GM21526 (cell line): Measurements from ENCODE around the gene ARPC1A.
"Not testable (repeated sequence)": the region's sequence is repeated elsewhere in the genome, so short reads cannot be mapped to it uniquely, and the experiment has no call there.

Experiments used
- ATAC-seq: cut with Tn5 transposase; IDR thresholded peaks from one replicate; pipeline ENCODE4 v1.9.1; 2021; ENCODE audit warnings: moderate library complexity; ENCODE audit not compliant: unreplicated experiment, low FRiP score

The ARPC1A gene

GRCh38 chr7:99385564-99385963 lies 59.9 kb downstream of the ARPC1A start:
- ATAC-seq = no peak

DNA sequence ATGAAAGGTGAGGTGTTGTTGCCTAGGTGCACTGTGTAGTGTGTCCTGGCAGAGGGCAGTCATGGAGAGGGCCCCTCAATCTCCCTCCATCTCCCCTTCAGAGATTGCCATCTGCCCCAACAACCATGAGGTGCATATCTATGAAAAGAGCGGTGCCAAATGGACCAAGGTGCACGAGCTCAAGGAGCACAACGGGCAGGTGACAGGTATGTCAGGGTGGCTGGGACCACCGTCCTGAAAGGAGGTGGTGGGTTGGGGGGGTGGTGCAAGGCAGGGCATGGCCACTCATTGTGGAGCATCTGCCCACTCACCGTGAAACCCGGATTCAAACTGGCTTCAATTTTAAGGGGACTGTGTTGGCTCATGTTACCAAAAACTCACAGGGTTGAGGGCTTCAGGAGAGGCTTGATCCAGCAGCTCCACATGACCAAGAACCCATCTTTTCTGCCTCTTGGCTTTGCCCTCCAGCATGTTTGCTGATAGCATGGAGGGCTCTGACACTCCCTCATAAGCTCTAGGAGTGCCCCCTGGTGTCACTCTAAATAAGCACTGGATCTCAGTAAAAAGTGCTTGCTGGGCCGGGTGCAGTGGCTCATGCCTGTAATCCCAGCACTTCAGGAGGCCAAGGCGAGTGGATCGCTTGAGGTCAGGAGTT lies 61.0 kb downstream of the ARPC1A start:
- ATAC-seq = no peak

DNA sequence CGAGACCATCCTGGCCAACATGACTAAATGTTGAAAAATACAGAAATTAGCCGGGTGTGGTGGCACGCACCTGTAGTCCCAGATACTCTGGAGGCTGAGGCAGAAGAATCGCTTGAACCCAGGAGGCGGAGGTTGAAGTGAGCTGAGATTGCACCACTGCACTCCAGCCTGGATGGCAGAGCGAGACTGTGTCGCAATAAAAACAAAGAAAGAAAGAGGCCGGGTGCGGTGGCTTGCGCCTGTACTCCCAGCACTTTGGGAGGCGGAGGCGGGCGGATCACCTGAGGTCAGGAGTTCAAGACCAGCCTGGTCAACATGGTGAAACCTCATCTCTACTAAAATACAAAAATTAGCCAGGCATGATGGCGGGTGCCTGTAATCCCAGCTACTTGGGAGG lies 61.5 kb downstream of the ARPC1A start:
- ATAC-seq = not testable (repeated sequence)

DNA sequence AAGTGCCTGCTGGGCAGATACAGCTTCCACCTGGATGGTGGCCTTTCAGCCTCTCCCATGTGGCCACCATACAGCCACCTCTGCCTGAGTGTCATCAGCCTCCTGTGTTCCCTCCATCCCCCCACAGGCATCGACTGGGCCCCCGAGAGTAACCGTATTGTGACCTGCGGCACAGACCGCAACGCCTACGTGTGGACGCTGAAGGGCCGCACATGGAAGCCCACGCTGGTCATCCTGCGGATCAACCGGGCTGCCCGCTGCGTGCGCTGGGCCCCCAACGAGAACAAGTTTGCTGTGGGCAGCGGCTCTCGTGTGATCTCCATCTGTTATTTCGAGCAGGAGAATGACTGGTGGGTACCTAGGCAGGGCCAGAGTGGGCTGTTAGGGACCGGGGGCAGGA lies 62.2 kb downstream of the ARPC1A start:
- no peak for ATAC-seq

- ATAC-seq = no peak
Observed at GRCh38 chr7:99389772-99390171, 64.1 kb downstream of the ARPC1A start.

GRCh38 chr7:99390941-99391602 lies 65.4 kb downstream of the ARPC1A start:
- no peak for ATAC-seq

GRCh38 chr7:99392046-99392445 lies 66.3 kb downstream of the ARPC1A start:
- no peak for ATAC-seq

- no peak for ATAC-seq
Observed at GRCh38 chr7:99392659-99393354, 67.1 kb downstream of the ARPC1A start.

- ATAC-seq = no peak
Observed at GRCh38 chr7:99393355-99394187, 67.9 kb downstream of the ARPC1A start.

- ATAC-seq = no peak
Observed at GRCh38 chr7:99394188-99394502, 68.4 kb downstream of the ARPC1A start.

GRCh38 chr7:99395616-99396327 lies 70.1 kb downstream of the ARPC1A start:
- no peak for ATAC-seq

DNA sequence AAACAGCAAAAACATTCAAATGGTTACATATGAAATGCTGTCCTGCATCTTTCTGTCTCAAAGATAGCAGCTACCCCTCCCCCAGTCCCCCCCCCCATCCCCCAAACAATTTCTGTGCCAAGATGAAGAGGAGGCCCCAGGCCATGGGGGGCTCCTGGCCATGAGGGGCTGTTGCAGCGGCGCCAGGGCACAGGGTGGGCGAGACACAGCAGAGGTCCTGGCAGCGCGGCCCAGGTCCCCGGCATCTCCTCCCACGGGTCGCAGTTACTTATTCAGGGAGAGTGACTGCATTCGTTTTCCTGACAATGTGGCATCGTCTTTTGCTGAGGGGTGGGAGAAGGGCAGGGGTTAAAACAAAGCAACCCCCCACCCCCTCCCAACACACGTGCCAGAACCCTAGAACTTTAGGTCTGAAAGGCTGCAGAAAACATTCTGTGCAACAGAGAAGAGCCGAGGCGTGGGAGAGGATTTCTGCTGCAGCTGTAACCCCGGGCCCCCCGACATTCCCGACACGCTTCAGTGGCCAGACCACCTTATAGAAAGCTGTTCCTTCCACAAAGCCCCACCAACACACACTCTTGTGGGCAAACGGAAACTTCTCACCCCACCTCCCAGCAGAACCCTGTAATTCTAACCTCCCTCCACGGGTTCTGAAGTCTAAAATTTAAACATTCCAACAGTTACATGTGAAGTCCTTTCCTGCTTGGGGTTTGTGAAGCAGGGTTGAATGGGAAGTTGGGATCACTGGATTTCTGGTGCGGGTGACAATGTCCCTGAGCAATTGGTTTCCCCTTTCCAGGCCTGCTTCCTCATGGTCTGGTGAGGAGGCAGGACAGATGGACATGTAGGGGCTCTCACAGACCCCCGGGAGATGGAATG lies 71.0 kb downstream of the ARPC1A start:
- ATAC-seq = no peak

DNA sequence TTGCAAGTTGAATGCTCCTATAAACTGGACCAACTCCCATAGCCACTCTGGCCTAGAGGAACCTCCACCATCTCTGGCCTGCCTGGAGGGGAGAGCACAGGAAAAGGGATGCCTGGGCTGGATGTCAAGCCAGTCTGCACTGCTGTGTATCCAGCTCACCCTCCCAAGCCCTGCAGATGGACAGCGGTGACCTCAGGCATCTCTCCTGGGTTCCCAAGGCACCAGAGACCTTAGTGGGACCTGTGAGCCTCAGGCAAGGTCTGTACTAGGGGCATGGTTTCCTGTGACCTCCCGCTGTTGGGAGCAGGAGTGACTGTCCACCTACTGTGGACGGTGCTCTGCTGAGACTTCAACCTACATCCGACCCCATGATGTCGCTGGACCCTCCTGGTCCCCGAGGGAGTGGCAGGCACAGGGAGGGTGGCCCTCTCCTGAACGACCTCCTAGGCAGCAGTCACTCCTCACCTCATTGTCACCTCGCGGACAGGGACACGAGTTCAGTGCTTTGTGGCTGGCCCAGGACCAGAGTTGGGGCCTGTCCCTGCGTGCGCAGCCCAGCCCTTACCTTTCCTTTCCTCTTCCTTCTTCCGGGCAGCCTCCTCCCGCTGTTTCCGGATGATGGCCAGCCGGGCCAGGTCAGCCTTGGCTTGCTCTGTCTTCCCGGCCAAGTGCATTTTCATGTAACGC lies 71.7 kb downstream of the ARPC1A start:
- ATAC-seq = no peak

DNA sequence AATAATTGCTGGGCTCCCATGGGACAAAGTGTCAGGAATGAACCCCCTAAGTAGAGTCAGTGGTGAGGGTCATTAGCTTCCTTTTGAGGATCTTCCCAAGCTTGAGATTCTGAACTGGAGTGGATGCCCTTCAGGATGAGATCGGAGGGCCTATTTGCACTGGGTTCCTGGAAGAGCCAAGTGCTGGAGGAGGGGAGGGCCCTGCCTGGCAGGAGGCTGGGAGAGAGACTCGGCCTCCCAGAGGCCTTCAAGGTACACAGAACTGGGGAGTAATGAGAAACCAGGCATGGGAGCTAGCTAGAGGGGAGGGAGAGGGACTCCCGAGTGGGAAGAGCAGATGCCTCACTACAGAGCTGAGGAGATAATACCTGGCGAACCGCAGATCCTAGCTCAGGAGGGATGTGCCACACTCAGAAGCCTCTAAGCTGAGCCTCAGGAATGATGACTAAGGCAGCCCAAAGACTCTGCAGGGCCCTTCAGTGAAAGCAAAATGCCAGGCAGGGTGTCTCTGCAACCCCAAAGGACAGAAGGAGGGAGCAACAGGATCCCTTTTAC lies 73.3 kb downstream of the ARPC1A start:
- no peak for ATAC-seq

- no peak for ATAC-seq
Observed at GRCh38 chr7:99399597-99399996, 73.9 kb downstream of the ARPC1A start.

DNA sequence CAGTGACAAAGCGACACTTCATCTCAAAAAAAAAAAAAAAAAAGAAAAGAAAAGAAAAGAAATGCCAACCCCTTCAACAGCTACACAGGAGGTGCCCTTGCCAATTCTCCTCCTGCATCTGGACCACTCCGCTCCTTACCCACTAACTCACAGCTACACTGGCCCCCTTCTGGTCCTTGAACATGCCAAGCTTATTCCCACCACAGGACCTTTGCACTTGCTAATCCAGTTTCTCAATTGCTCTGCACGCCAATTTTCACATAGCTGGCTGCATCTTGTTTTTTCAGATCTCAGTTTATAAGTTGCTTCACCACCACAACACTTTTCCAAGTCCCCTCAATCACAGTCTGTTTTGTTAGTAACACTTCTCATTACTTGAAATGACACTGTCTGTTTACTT lies 77.2 kb downstream of the ARPC1A start:
- ATAC-seq = no peak

GRCh38 chr7:99403764-99404163 lies 78.1 kb downstream of the ARPC1A start:
- no peak for ATAC-seq

- ATAC-seq = no peak
Observed at GRCh38 chr7:99404235-99404976, 78.7 kb downstream of the ARPC1A start.
